Measurements from ENCODE around the gene ATP10D. TPM values are rescaled to one million over a fixed set of nuclear protein-coding genes. Genes with fewer than 3 reads are reported as not detected.

The ATP10D gene
- polyA plus RNA-seq, 4 donors, result 0.81 to 11.9 (median 3.6) TPM

DNA sequence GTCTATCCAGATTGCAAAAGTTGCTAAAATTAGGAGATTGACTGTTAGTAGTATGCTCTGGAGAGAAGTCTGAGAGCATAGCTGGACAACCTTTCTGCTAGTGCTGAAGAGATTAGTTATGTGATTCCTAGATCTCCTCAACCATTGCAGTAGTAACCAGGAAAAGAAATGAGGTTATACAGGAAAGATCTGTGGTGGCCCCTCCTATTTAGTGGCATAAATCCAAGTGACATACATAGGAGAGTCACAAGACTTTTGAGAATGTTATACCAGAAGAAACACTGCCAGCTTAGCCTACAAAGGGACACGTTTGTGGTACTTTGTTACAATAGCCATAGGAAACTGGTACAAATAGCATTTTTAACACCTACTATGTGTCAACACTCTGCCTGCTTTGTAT is 105.2 kb downstream of the ATP10D start:
- no peak for DNase-seq
- H3K4me1 ChIP-seq (ENCODE audit: control insufficient read depth in 3 of 3, insufficient read depth in 2 of 3, low read depth in 1 of 3, low read length in 2 of 3), result no peaks in the 10 kb centered on the region
- peaks cover 0 to 6% of the 10 kb centered on the region in 2 donors for H3K9me3 ChIP-seq (ENCODE audit: control insufficient read depth in 2 of 2, insufficient read depth in 1 of 2, low read depth in 1 of 2, low read length in 1 of 2)
- H3K36me3 ChIP-seq (ENCODE audit: control insufficient read depth in 3 of 3, insufficient read depth in 2 of 3, low read depth in 1 of 3, low read length in 3 of 3), result peaks cover 4 to 24% (median 15%) of the 10 kb centered on the region in 3 donors
- WGBS, 3 donors, result 68 to 96% (median 86%) methylated on average over 1 of the region's 1 CpG
- no peaks in the 10 kb centered on the region for H3K27me3 ChIP-seq (ENCODE audit: control insufficient read depth in 3 of 3, insufficient read depth in 3 of 3, low read length in 3 of 3)
- H3K4me3 ChIP-seq (ENCODE audit: low read depth in 1 of 3, low read length in 3 of 3), result no peak overlapping the region
- no peak for FAIRE-seq
- H3K27ac ChIP-seq (ENCODE audit: low read depth in 1 of 3, low read length in 2 of 3), result no peak overlapping the region

DNA sequence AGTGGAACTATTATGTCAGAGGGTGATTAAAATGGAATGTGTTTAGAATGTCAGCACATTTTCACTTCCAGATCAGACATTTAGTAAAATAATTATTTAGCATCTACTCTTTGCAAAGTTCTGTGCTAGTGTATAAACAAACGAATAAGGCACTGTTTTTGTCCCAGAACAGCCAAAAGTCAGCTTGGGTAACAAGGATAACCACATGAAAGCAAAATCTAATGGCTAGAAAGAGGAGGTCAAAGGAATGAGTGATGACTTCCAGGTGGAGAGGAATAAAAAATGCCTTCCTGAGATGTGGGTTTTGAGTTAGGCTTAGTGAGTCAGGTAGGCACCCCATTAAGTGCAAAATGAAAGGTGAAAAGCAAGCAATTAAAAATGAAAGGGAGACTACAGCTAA is 112.6 kb downstream of the ATP10D start:
- no peak overlapping the region for H3K27ac ChIP-seq (ENCODE audit: low read depth in 1 of 3, low read length in 2 of 3)
- WGBS, 3 donors, result 77 to 90% (median 78%) methylated on average over 1 of the region's 1 CpG
- H3K27me3 ChIP-seq (ENCODE audit: control insufficient read depth in 3 of 3, insufficient read depth in 3 of 3, low read length in 3 of 3), result no peaks in the 10 kb centered on the region
- no peak for FAIRE-seq
- peaks cover 0 to 2% (median 0%) of the 10 kb centered on the region in 3 donors for H3K36me3 ChIP-seq (ENCODE audit: control insufficient read depth in 3 of 3, insufficient read depth in 2 of 3, low read depth in 1 of 3, low read length in 3 of 3)
- DNase-seq, result no peak
- H3K9me3 ChIP-seq (ENCODE audit: control insufficient read depth in 2 of 2, insufficient read depth in 1 of 2, low read depth in 1 of 2, low read length in 1 of 2), result no peaks in the 10 kb centered on the region
- H3K4me1 ChIP-seq (ENCODE audit: control insufficient read depth in 3 of 3, insufficient read depth in 2 of 3, low read depth in 1 of 3, low read length in 2 of 3), result no peaks in the 10 kb centered on the region
- no peak overlapping the region for H3K4me3 ChIP-seq (ENCODE audit: low read depth in 1 of 3, low read length in 3 of 3)

- WGBS, 3 donors, result 93 to 96% (median 96%) methylated on average over 1 of the region's 1 CpG
- FAIRE-seq (no peak), DNase-seq (no peak)
- peaks cover 0 to 2% (median 0%) of the 10 kb centered on the region in 3 donors for H3K36me3 ChIP-seq (ENCODE audit: control insufficient read depth in 3 of 3, insufficient read depth in 2 of 3, low read depth in 1 of 3, low read length in 3 of 3)
- H3K4me1 ChIP-seq (ENCODE audit: control insufficient read depth in 3 of 3, insufficient read depth in 2 of 3, low read depth in 1 of 3, low read length in 2 of 3), result no peaks in the 10 kb centered on the region
- H3K4me3 ChIP-seq (ENCODE audit: low read depth in 1 of 3, low read length in 3 of 3), result no peak overlapping the region
- H3K27ac ChIP-seq (ENCODE audit: low read depth in 1 of 3, low read length in 2 of 3), result no peak overlapping the region
- H3K9me3 ChIP-seq (ENCODE audit: control insufficient read depth in 2 of 2, insufficient read depth in 1 of 2, low read depth in 1 of 2, low read length in 1 of 2), result no peaks in the 10 kb centered on the region
- H3K27me3 ChIP-seq (ENCODE audit: control insufficient read depth in 3 of 3, insufficient read depth in 3 of 3, low read length in 3 of 3), result no peaks in the 10 kb centered on the region
Observed at GRCh38 chr4:47598320-47598719, 113.2 kb downstream of the ATP10D start.

- Histone ChIP-seq H3K36me3 (ENCODE audit: control insufficient read depth in 3 of 3, insufficient read depth in 2 of 3, low read depth in 1 of 3, low read length in 3 of 3) (peaks cover 0 to 2% (median 0%) of the 10 kb centered on the region in 3 donors), H3K27me3 (ENCODE audit: control insufficient read depth in 3 of 3, insufficient read depth in 3 of 3, low read length in 3 of 3) (no peaks in the 10 kb centered on the region), H3K27ac (ENCODE audit: low read depth in 1 of 3, low read length in 2 of 3) (no peak overlapping the region), H3K9me3 (ENCODE audit: control insufficient read depth in 2 of 2, insufficient read depth in 1 of 2, low read depth in 1 of 2, low read length in 1 of 2) (no peaks in the 10 kb centered on the region), H3K4me1 (ENCODE audit: control insufficient read depth in 3 of 3, insufficient read depth in 2 of 3, low read depth in 1 of 3, low read length in 2 of 3) (no peaks in the 10 kb centered on the region), H3K4me3 (ENCODE audit: low read depth in 1 of 3, low read length in 3 of 3) (no peak overlapping the region)
- DNase-seq, result no peak
- 90 to 92% (median 92%) methylated on average over 3 of the region's 3 CpGs for WGBS, 3 donors
- no peak for FAIRE-seq
Observed at GRCh38 chr4:47598896-47599295, 113.8 kb downstream of the ATP10D start.

DNA sequence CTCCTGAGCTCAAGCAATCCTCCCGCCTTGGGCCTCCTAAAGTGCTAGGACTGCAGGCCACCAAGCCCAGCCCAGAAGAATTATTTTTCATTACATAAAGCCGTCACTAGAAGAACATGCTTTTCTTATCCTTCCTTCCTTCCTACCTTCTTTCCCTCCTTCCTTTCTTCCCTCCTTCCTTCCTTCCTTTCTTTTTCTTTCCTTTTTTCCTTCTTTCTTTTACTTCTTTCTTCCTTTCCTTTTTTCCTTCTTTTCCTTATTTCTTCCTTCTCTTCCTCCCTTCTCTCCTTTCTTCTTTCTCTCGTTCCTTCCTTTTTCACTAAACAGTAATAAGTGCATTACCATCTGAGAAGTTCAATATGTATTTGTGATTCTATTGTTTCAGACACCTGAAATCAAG is 121.4 kb downstream of the ATP10D start:
- Histone ChIP-seq H3K4me1 (ENCODE audit: control insufficient read depth in 3 of 3, insufficient read depth in 2 of 3, low read depth in 1 of 3, low read length in 2 of 3) (no peaks in the 10 kb centered on the region), H3K9me3 (ENCODE audit: control insufficient read depth in 2 of 2, insufficient read depth in 1 of 2, low read depth in 1 of 2, low read length in 1 of 2) (no peaks in the 10 kb centered on the region), H3K4me3 (ENCODE audit: low read depth in 1 of 3, low read length in 3 of 3) (no peak overlapping the region), H3K27ac (ENCODE audit: low read depth in 1 of 3, low read length in 2 of 3) (no peak overlapping the region), H3K27me3 (ENCODE audit: control insufficient read depth in 3 of 3, insufficient read depth in 3 of 3, low read length in 3 of 3) (no peaks in the 10 kb centered on the region), H3K36me3 (ENCODE audit: control insufficient read depth in 3 of 3, insufficient read depth in 2 of 3, low read depth in 1 of 3, low read length in 3 of 3) (no peaks in the 10 kb centered on the region)
- FAIRE-seq (no peak), DNase-seq (no peak)
- 93 to 95% (median 93%) methylated on average over 3 of the region's 3 CpGs for WGBS, 3 donors

DNA sequence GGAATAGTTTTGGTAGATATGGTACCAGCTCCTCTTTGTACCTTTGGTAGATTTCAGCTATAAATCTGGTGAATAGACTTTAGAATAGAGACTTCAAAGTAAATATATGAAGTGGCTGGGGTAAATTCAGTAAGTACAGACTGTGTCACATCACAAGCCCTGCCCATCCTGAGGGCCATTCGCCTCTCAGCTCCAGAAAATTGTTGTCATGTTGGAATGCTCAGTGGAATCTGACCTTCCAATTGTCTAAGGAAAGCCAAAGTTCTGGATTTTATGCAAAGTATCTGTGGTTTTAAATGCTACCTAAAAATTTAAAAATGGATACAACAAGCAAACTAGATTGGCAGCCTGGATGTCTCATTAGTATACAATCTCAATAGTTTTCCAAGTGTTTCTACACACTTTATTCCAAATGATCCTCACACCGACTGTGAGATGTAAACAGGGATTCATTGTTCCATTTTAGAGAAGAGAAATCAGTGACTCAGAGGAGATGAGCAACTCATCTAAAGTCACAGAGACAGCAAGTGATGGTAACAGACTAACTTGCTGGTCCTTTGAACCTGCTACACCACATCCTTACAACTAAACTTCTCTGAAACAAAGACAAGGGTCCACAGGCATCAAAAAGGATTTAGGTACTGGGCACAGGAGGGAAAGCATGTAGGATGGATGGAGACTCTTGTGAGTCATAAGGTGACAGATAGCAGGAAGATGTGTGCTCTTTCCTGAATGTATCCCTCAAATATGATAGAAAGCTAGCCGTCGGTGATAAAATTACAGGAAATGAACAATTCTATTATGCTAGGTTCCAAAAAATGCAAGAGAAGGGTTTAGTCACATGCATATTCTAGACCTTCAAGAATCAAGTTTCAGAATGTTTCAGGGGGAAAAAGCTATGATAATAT is 127.3 kb downstream of the ATP10D start:
- no peak for FAIRE-seq
- no peaks in the 10 kb centered on the region for H3K9me3 ChIP-seq (ENCODE audit: control insufficient read depth in 2 of 2, insufficient read depth in 1 of 2, low read depth in 1 of 2, low read length in 1 of 2)
- WGBS, 3 donors, result 61 to 80% (median 77%) methylated on average over 4 of the region's 4 CpGs

GRCh38 chr4:47615385-47615784 is 130.3 kb downstream of the ATP10D start:
- no peaks in the 10 kb centered on the region for H3K27me3 ChIP-seq (ENCODE audit: control insufficient read depth in 3 of 3, insufficient read depth in 3 of 3, low read length in 3 of 3)
- WGBS, 3 donors, result 51 to 74% (median 54%) methylated on average over 4 of the region's 4 CpGs
- H3K36me3 ChIP-seq (ENCODE audit: control insufficient read depth in 3 of 3, insufficient read depth in 2 of 3, low read depth in 1 of 3, low read length in 3 of 3), result no peaks in the 10 kb centered on the region
- H3K9me3 ChIP-seq (ENCODE audit: control insufficient read depth in 2 of 2, insufficient read depth in 1 of 2, low read depth in 1 of 2, low read length in 1 of 2), result no peaks in the 10 kb centered on the region
- FAIRE-seq (no peak), DNase-seq (no peak)
- no peaks in the 10 kb centered on the region for H3K4me1 ChIP-seq (ENCODE audit: control insufficient read depth in 3 of 3, insufficient read depth in 2 of 3, low read depth in 1 of 3, low read length in 2 of 3)
- no peak overlapping the region for H3K27ac ChIP-seq (ENCODE audit: low read depth in 1 of 3, low read length in 2 of 3)
- H3K4me3 ChIP-seq (ENCODE audit: low read depth in 1 of 3, low read length in 3 of 3), result no peak overlapping the region

More for the DNA sequence above, 127.3 kb downstream of the ATP10D start:
- Histone ChIP-seq H3K36me3 (ENCODE audit: control insufficient read depth in 3 of 3, insufficient read depth in 2 of 3, low read depth in 1 of 3, low read length in 3 of 3) (no peaks in the 10 kb centered on the region), H3K27ac (ENCODE audit: low read depth in 1 of 3, low read length in 2 of 3) (no peak overlapping the region), H3K27me3 (ENCODE audit: control insufficient read depth in 3 of 3, insufficient read depth in 3 of 3, low read length in 3 of 3) (no peaks in the 10 kb centered on the region), H3K4me3 (ENCODE audit: low read depth in 1 of 3, low read length in 3 of 3) (no peak overlapping the region), H3K4me1 (ENCODE audit: control insufficient read depth in 3 of 3, insufficient read depth in 2 of 3, low read depth in 1 of 3, low read length in 2 of 3) (no peaks in the 10 kb centered on the region)
- no peak for DNase-seq

GRCh38 chr4:47617607-47618006 is 132.5 kb downstream of the ATP10D start:
- Histone ChIP-seq H3K36me3 (ENCODE audit: control insufficient read depth in 3 of 3, insufficient read depth in 2 of 3, low read depth in 1 of 3, low read length in 3 of 3) (no peaks in the 10 kb centered on the region), H3K9me3 (ENCODE audit: control insufficient read depth in 2 of 2, insufficient read depth in 1 of 2, low read depth in 1 of 2, low read length in 1 of 2) (peaks cover 0 to 2% of the 10 kb centered on the region in 2 donors), H3K27ac (ENCODE audit: low read depth in 1 of 3, low read length in 2 of 3) (no peak overlapping the region), H3K4me1 (ENCODE audit: control insufficient read depth in 3 of 3, insufficient read depth in 2 of 3, low read depth in 1 of 3, low read length in 2 of 3) (no peaks in the 10 kb centered on the region), H3K27me3 (ENCODE audit: control insufficient read depth in 3 of 3, insufficient read depth in 3 of 3, low read length in 3 of 3) (no peaks in the 10 kb centered on the region), H3K4me3 (ENCODE audit: low read depth in 1 of 3, low read length in 3 of 3) (no peak overlapping the region)
- DNase-seq (no peak), FAIRE-seq (no peak)
